K562 (cell line): Measurements from ENCODE around the gene DCAF11. TPM values are rescaled to one million over a fixed set of nuclear protein-coding genes. Genes with fewer than 3 reads are reported as not detected.

Source experiments
- ATAC-seq: fragments of 200-7000 bp; cut with Tn5 transposase; 3 replicates; pipeline ENCODE4 v1.9.1; 2020; ENCODE audit warnings: moderate library complexity
- BruUV-seq: library from RNA; stranded (reverse); fragments of 400-500 nt; replicated peaks from 2 replicates; lab custom pipeline; 2021; lab: Mats Ljungman, UMichigan
- CTCF ChIA-PET: fragments of 300-600 bp; formaldehyde crosslinking; extraction: SDS; loops from one replicate; lab custom pipeline; 2021; ENCODE audit warnings: low intra/inter-chr PET ratio; lab: Yijun Ruan, JAX
- POLR2A ChIA-PET: fragments of 300-600, 350-650 bp; sonication (Branson Sonifier 250); formaldehyde crosslinking; extraction: SDS; loops from one replicate; lab custom pipeline; 2021; ENCODE audit warnings: antibody characterized with exemption, inconsistent platforms; lab: Yijun Ruan, JAX
- DNase-seq, 4 experiments: peaks; one replicate each; pipeline versions ENCODE4 v3.0.0 to v3.0.0-alpha.2; 2011 to 2018; ENCODE audit warnings: low spot score in 3 of 4, mixed read lengths in 3 of 4; ENCODE audit errors: extremely low read depth in 1 of 4
- FAIRE-seq: peaks from 2 replicates; lab custom pipeline; 2011; peaks lifted over from hg19 to GRCh38; lab: Jason Lieb, UNC
- H2AFZ ChIP-seq: 2 replicates; pipeline ENCODE4 v1.6.0; 2011; ENCODE audit warnings: low read depth, low read length, control low read depth, inconsistent platforms
- H3K27ac ChIP-seq: fragments of 200-600 bp; 3 replicates; pipeline ENCODE4 v1.8.0; 2011; ENCODE audit warnings: low read depth, mild to moderate bottlenecking, control low read depth, inconsistent platforms, low read length, moderate library complexity, mixed read lengths; ENCODE audit errors: extremely low read depth
- H3K27me3 ChIP-seq, 2 experiments: fragments of 300-600 bp in 1 of 2; 2 replicates in 1 of 2; 3 replicates in 1 of 2; pipeline versions ENCODE4 v1.6.0 to v1.8.0; 2011; ENCODE audit warnings: inconsistent platforms in 2 of 2, low read length in 2 of 2, mild to moderate bottlenecking in 1 of 2, mixed read lengths in 1 of 2, moderate library complexity in 1 of 2; ENCODE audit not compliant: control insufficient read depth in 2 of 2, insufficient read depth in 2 of 2
- H3K36me3 ChIP-seq: fragments of 300-600 bp; 3 replicates; pipeline ENCODE4 v1.8.0; 2011; ENCODE audit warnings: mild to moderate bottlenecking, low read length, inconsistent platforms; ENCODE audit not compliant: control insufficient read depth, insufficient read depth
- H3K4me1 ChIP-seq, 2 experiments: fragments of 200-600 bp in 1 of 2; replicated peaks in 1 of 2; 2 replicates in 1 of 2; 3 replicates in 1 of 2; pipeline versions ENCODE4 v1.5.1 to v1.8.0; 2011; ENCODE audit warnings: inconsistent platforms in 2 of 2, low read length in 2 of 2, mild to moderate bottlenecking in 1 of 2, mixed read lengths in 1 of 2, moderate library complexity in 1 of 2; ENCODE audit not compliant: control insufficient read depth in 2 of 2, insufficient read depth in 2 of 2
- H3K4me2 ChIP-seq: 2 replicates; pipeline ENCODE4 v1.6.1; 2011; ENCODE audit warnings: low read length, control low read depth, inconsistent platforms, mixed read lengths; ENCODE audit not compliant: insufficient read depth
- H3K4me3 ChIP-seq: fragments of 200-600 bp; sonication (generic), shearing (Covaris generic); 2 replicates; pipeline ENCODE4 v1.5.1; 2016; ENCODE audit warnings: control low read depth, inconsistent platforms
- H3K79me2 ChIP-seq: fragments of 200-600 bp; 3 replicates; pipeline ENCODE4 v1.8.0; 2011; ENCODE audit warnings: low read length, inconsistent platforms; ENCODE audit not compliant: control insufficient read depth, insufficient read depth
- H3K9ac ChIP-seq, 2 experiments: 2 replicates each; pipeline versions ENCODE4 v1.6.0 to v1.6.1; 2011; ENCODE audit warnings: low read depth in 2 of 2, low read length in 2 of 2, control low read depth in 1 of 2, inconsistent platforms in 1 of 2, mild to moderate bottlenecking in 1 of 2, mixed read lengths in 1 of 2; ENCODE audit not compliant: insufficient read depth in 1 of 2
- H3K9me1 ChIP-seq: one replicate; pipeline ENCODE4 v1.6.0; 2011; ENCODE audit warnings: inconsistent platforms, mild to moderate bottlenecking, low read length, moderate library complexity; ENCODE audit not compliant: control insufficient read depth, insufficient read depth
- H3K9me3 ChIP-seq: replicated peaks from 2 replicates; pipeline ENCODE4 v1.5.1; 2011; ENCODE audit warnings: low read depth, low read length, inconsistent platforms; ENCODE audit not compliant: control insufficient read depth, insufficient read depth
- H4K20me1 ChIP-seq: replicated peaks from 2 replicates; pipeline ENCODE4 v1.6.1; 2011; ENCODE audit warnings: low read length, inconsistent platforms, mixed read lengths; ENCODE audit not compliant: control insufficient read depth, insufficient read depth
- C11orf30 ChIP-seq: fragments of 450-650 bp; IDR thresholded peaks from 2 replicates; pipeline ENCODE4 v1.6.1; 2016; ENCODE audit warnings: low read depth, mild to moderate bottlenecking
- EWSR1 ChIP-seq: fragments of 450-650 bp; IDR thresholded peaks from 2 replicates; pipeline ENCODE4 v1.6.1; 2018; ENCODE audit warnings: borderline replicate concordance, mild to moderate bottlenecking, low read depth, moderate library complexity; ENCODE audit not compliant: partially characterized antibody
- FOXP1 ChIP-seq: sonication (generic); formaldehyde crosslinking; IDR thresholded peaks from 2 replicates; pipeline ENCODE4 v1.8.0; 2022; ENCODE audit warnings: mild to moderate bottlenecking, missing genetic modification reagents
- NFRKB ChIP-seq: fragments of 450-650 bp; IDR thresholded peaks from 2 replicates; pipeline ENCODE4 v1.6.1; 2016; ENCODE audit warnings: low read depth
- RBFOX2 ChIP-seq: fragments of 200-400 bp; formaldehyde crosslinking; IDR thresholded peaks from 2 replicates; pipeline ENCODE4 v1.6.1; 2017; ENCODE audit warnings: low read depth, mild to moderate bottlenecking, low read length, moderate library complexity
- RBM25 ChIP-seq: fragments of 200-400 bp; formaldehyde crosslinking; IDR thresholded peaks from 2 replicates; pipeline ENCODE4 v1.6.1; 2018; ENCODE audit warnings: low read length, low read depth, moderate library complexity; ENCODE audit not compliant: severe bottlenecking
- SIN3B ChIP-seq: fragments of 450-650 bp; IDR thresholded peaks from 2 replicates; pipeline ENCODE4 v1.6.1; 2017; ENCODE audit warnings: low read depth, mild to moderate bottlenecking, moderate library complexity
- TEAD1 ChIP-seq, 2 experiments: fragments of 450-650 bp in 1 of 2; sonication (generic) in 1 of 2; formaldehyde crosslinking; IDR thresholded peaks; 2 replicates each; pipeline versions ENCODE4 v1.4.0 to v1.8.0; 2020 to 2022; ENCODE audit warnings: mild to moderate bottlenecking in 2 of 2, missing genetic modification reagents in 1 of 2
- WHSC1 ChIP-seq: IDR thresholded peaks from one replicate; pipeline ENCODE4 v1.6.1; 2012; ENCODE audit warnings: low read length, control low read depth, inconsistent platforms
- ZNF12 ChIP-seq: sonication (generic); formaldehyde crosslinking; IDR thresholded peaks from 2 replicates; pipeline ENCODE4 v1.4.0; 2020; ENCODE audit warnings: mild to moderate bottlenecking, missing genetic modification reagents
- WGBS: fragments of 100-300 bp; shearing (Covaris generic); methylation state at CpG from one replicate; pipeline ENCODE4 v1.1.6; 2016; ENCODE audit warnings: low coverage, mixed read lengths; ENCODE audit not compliant: insufficient coverage; ENCODE audit errors: missing lambda C conversion rate; 5-methylcytosine and 5-hydroxymethylcytosine counted together
- in situ Hi-C: fragments of 300-500 bp; cut with MboI; formaldehyde crosslinking; loops from 4 replicates; pipeline ENCODE4 v1.15.0; 2018; ENCODE audit warnings: inconsistent platforms, mixed read lengths
- intact Hi-C: fragments of 100-400 bp; cut with micrococcal nuclease; formaldehyde crosslinking; loops from 2 replicates; pipeline ENCODE4 v1.14.2; 2022
- polyA plus RNA-seq, 8 experiments: library from polyadenylated mRNA; depleted of rRNA in 4 of 8; stranded (reverse) in 5 of 8; unstranded in 3 of 8; fragments of >200 nt; fragmentation: Nextera tagmentation in 2 of 8; fragmentation: Illumina TruSeq in 1 of 8; extraction: Ambion mirVana in 2 of 8; extraction: Trizol in 1 of 8; gene quantifications; 2 replicates each; pipeline versions ENCODE4 v1.2.1 to v1.2.3, GENCODE V29; 2011 to 2014; ENCODE audit warnings: inconsistent platforms in 1 of 8, missing spikeins in 1 of 8
- total RNA-seq, 7 experiments: library from RNA; depleted of rRNA in 6 of 7; stranded (reverse); fragments of >200 nt in 6 of 7; fragmentation: Illumina TruSeq in 2 of 7; extraction: Trizol in 2 of 7; gene quantifications; 2 replicates each; pipeline versions ENCODE4 v1.2.1 to v1.2.3, GENCODE V29; 2011 to 2021; ENCODE audit warnings: low replicate concordance in 1 of 7
- TF ChIP-seq, protein P1 (sequence below): sonication (generic); formaldehyde crosslinking; IDR thresholded peaks from 2 replicates; pipeline ENCODE4 v1.8.0; 2022; ENCODE audit warnings: missing genetic modification reagents, mild to moderate bottlenecking, borderline replicate concordance
- TF ChIP-seq, protein P2 (sequence below): sonication (generic); formaldehyde crosslinking; IDR thresholded peaks from 2 replicates; pipeline ENCODE4 v1.8.1; 2023; ENCODE audit warnings: mild to moderate bottlenecking, missing genetic modification reagents
- TF ChIP-seq, protein P3 (sequence below), 2 experiments: fragments of 150-350 bp in 1 of 2; IDR thresholded peaks; 2 replicates each; pipeline ENCODE4 v1.6.1; 2012 to 2016; ENCODE audit warnings: low read depth in 2 of 2, low read length in 2 of 2, mild to moderate bottlenecking in 1 of 2, moderate library complexity in 1 of 2

The DCAF11 gene
- total and polyA plus RNA-seq, 9 of the 15 experiments (the other 6 are each of a cell fraction or from before 2014, with no cell fraction given) = 8.5 to 46.2 (median 36.4) TPM

DNA sequence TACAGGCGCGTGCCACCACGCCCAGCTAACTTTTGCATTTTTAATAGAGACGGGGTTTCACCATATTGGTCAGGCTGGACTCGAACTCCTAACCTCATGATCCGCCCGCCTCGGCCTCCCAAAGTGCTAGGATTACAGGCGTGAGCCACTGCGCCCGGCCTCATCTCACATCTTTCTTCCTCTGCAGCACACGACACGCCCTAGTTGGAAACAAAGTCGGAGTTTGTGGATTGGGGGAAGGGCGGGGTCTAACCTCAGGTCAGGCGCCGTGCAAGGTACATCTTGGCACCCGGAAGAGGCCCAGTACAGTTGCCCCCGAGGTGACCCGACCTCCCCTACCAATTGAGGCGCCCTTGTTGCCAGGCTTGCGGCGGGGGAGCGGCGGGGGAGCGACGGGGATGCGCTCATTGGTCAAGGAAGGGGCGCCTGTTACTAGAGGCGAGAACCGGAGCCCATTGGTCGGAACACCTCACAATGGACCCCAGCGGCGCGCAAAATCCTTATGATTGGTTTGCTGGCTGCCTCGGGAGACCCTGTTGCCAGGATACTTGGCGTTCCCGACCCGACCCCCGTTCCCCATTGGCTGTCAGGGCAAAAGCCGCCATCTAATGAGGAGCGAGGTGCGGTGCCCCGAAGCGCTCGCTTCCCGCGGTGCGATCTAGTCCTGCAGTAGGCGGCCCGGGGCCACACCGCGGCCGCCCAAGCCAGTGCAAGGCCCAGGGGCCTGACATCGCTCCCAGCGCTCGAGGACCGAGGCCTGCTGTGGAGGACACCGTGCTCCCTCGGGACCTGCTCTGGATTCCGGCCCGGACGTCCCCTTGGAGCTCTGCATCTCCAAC lies 57.1 kb downstream of the DCAF11 start, which contains the start of gene REC8:
TSS of gene REC8 (plus strand) at position 659 of the 839 bp plus-strand sequence. CDS start 473 bp downstream, outside the sequence.
- no peaks in the 10 kb centered on the region for H3K9me3 ChIP-seq
- H3K9ac ChIP-seq = no peak within 1 kb of the TSS
- ChIA-PET POLR2A (interaction anchor here (0.5 to 1.2 kb wide), 2 partner anchors 11 to 44 kb away, joined by 3 to 4 read pairs; partner anchors contain the start of genes IRF9 and MDP1), CTCF (no interaction called here)
- peaks cover 2% of the 10 kb centered on the region; the same call in 1 of the 3 replicates for H3K36me3 ChIP-seq
- H3K4me3 ChIP-seq = no peak within 1 kb of the TSS
- H3K27me3 ChIP-seq = no peaks in the 10 kb centered on the region
- no peaks in the 10 kb centered on the region for H4K20me1 ChIP-seq
- no peak within 1 kb of the TSS for H3K4me2 ChIP-seq
- no TSS peak for BruUV-seq
- H3K79me2 ChIP-seq = no peaks in the 10 kb centered on the region
- intact Hi-C loops = no loop called here
- H3K27ac ChIP-seq = no peak within 1 kb of the TSS
- H3K9me1 ChIP-seq = no peaks in the 10 kb centered on the region
- TF ChIP-seq, protein P1, sequence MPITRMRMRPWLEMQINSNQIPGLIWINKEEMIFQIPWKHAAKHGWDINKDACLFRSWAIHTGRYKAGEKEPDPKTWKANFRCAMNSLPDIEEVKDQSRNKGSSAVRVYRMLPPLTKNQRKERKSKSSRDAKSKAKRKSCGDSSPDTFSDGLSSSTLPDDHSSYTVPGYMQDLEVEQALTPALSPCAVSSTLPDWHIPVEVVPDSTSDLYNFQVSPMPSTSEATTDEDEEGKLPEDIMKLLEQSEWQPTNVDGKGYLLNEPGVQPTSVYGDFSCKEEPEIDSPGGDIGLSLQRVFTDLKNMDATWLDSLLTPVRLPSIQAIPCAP (CRISPR knock-in tag) = no peak
- TF ChIP-seq TEAD1 (CRISPR knock-in tag; IDR thresholded peaks at IDR 0.05) (no peak), RBM25 (no peak), WHSC1 (no peak), RBFOX2 (0 out of 2 replicates have a peak, but pooled peaks have one; percentile 38), C11orf30 (no peak), NFRKB (no peak), FOXP1 (CRISPR knock-in tag) (no peak), SIN3B (no peak), EWSR1 (no peak), ZNF12 (no peak)
- TF ChIP-seq, protein P2, sequence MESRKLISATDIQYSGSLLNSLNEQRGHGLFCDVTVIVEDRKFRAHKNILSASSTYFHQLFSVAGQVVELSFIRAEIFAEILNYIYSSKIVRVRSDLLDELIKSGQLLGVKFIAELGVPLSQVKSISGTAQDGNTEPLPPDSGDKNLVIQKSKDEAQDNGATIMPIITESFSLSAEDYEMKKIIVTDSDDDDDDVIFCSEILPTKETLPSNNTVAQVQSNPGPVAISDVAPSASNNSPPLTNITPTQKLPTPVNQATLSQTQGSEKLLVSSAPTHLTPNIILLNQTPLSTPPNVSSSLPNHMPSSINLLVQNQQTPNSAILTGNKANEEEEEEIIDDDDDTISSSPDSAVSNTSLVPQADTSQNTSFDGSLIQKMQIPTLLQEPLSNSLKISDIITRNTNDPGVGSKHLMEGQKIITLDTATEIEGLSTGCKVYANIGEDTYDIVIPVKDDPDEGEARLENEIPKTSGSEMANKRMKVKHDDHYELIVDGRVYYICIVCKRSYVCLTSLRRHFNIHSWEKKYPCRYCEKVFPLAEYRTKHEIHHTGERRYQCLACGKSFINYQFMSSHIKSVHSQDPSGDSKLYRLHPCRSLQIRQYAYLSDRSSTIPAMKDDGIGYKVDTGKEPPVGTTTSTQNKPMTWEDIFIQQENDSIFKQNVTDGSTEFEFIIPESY = peak; percentile 50; the same call in 1 of the 2 replicates
- TF ChIP-seq, protein P3, sequence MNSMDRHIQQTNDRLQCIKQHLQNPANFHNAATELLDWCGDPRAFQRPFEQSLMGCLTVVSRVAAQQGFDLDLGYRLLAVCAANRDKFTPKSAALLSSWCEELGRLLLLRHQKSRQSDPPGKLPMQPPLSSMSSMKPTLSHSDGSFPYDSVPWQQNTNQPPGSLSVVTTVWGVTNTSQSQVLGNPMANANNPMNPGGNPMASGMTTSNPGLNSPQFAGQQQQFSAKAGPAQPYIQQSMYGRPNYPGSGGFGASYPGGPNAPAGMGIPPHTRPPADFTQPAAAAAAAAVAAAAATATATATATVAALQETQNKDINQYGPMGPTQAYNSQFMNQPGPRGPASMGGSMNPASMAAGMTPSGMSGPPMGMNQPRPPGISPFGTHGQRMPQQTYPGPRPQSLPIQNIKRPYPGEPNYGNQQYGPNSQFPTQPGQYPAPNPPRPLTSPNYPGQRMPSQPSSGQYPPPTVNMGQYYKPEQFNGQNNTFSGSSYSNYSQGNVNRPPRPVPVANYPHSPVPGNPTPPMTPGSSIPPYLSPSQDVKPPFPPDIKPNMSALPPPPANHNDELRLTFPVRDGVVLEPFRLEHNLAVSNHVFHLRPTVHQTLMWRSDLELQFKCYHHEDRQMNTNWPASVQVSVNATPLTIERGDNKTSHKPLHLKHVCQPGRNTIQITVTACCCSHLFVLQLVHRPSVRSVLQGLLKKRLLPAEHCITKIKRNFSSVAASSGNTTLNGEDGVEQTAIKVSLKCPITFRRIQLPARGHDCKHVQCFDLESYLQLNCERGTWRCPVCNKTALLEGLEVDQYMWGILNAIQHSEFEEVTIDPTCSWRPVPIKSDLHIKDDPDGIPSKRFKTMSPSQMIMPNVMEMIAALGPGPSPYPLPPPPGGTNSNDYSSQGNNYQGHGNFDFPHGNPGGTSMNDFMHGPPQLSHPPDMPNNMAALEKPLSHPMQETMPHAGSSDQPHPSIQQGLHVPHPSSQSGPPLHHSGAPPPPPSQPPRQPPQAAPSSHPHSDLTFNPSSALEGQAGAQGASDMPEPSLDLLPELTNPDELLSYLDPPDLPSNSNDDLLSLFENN (IDR thresholded peaks at IDR 0.05; ENCODE audit: low read depth in 2 of 2, low read length in 2 of 2) = no peak
- ATAC-seq = no peak
- no peak for DNase-seq
- no peak within 1 kb of the TSS for H2AFZ ChIP-seq
- 78% methylated on average over 20 of the region's 63 CpGs for WGBS
- no peaks in the 10 kb centered on the region; a peak in 3 of 5 replicates for H3K4me1 ChIP-seq
- in situ Hi-C loops = no loop called here
- FAIRE-seq = no peak
